ENCODE results near the gene DDX25. TPM values are rescaled to one million over a fixed set of nuclear protein-coding genes. Genes with fewer than 3 reads are reported as not detected.
"Not testable (repeated sequence)": the region's sequence is repeated elsewhere in the genome, so short reads cannot be mapped to it uniquely, and the experiment has no call there.

The DDX25 gene
- polyA plus RNA-seq, 1 donor = 0.59 TPM

- no peak for DNase-seq (ENCODE audit: low read depth)
Observed at GRCh38 chr11:125904678-125905077, 370 bp downstream of the DDX25 start.

GRCh38 chr11:125910226-125910849, 6.0 kb downstream of the DDX25 start:
- DNase-seq (ENCODE audit: low read depth) = no peak

- DNase-seq (ENCODE audit: low read depth) = not testable (repeated sequence)
Observed at GRCh38 chr11:125914601-125915000, 10.3 kb downstream of the DDX25 start.

GRCh38 chr11:125916683-125917347, 12.5 kb downstream of the DDX25 start:
- no peak for DNase-seq (ENCODE audit: low read depth)

- no peak for DNase-seq (ENCODE audit: low read depth)
Observed at GRCh38 chr11:125918140-125918840, 14.0 kb downstream of the DDX25 start.

GRCh38 chr11:125921042-125921441, 16.7 kb downstream of the DDX25 start:
- no peak for DNase-seq (ENCODE audit: low read depth)

- DNase-seq (ENCODE audit: low read depth) = no peak
Observed at GRCh38 chr11:125922156-125922555, 17.8 kb downstream of the DDX25 start.

GRCh38 chr11:125923012-125923579, 18.8 kb downstream of the DDX25 start:
- peak; percentile 60 for DNase-seq (ENCODE audit: low read depth)

- no peak for DNase-seq (ENCODE audit: low read depth)
Observed at GRCh38 chr11:125923633-125924032, 19.3 kb downstream of the DDX25 start.

- DNase-seq (ENCODE audit: low read depth) = no peak
Observed at GRCh38 chr11:125924384-125925007, 20.2 kb downstream of the DDX25 start.

GRCh38 chr11:125925247-125925740, 21.0 kb downstream of the DDX25 start:
- no peak for DNase-seq (ENCODE audit: low read depth)

- no peak for DNase-seq (ENCODE audit: low read depth)
Observed at GRCh38 chr11:125925804-125926203, 21.5 kb downstream of the DDX25 start.

GRCh38 chr11:125926682-125927081, 22.4 kb downstream of the DDX25 start:
- no peak for DNase-seq (ENCODE audit: low read depth)

- DNase-seq (ENCODE audit: low read depth) = no peak
Observed at GRCh38 chr11:125929445-125930075, 25.3 kb downstream of the DDX25 start.

- DNase-seq (ENCODE audit: low read depth) = no peak
Observed at GRCh38 chr11:125930076-125930450, 25.8 kb downstream of the DDX25 start.

- DNase-seq (ENCODE audit: low read depth) = no peak
Observed at GRCh38 chr11:125931116-125931515, 26.8 kb downstream of the DDX25 start.

GRCh38 chr11:125931668-125932067, 27.4 kb downstream of the DDX25 start:
- DNase-seq (ENCODE audit: low read depth) = no peak

- DNase-seq (ENCODE audit: low read depth) = no peak
Observed at GRCh38 chr11:125932301-125932700, 28.0 kb downstream of the DDX25 start.

GRCh38 chr11:125933030-125933813, 28.9 kb downstream of the DDX25 start:
- no peak for DNase-seq (ENCODE audit: low read depth)

- no peak for DNase-seq (ENCODE audit: low read depth)
Observed at GRCh38 chr11:125934473-125934872, 30.2 kb downstream of the DDX25 start.

- no peak for DNase-seq (ENCODE audit: low read depth)
Observed at GRCh38 chr11:125935056-125935455, 30.7 kb downstream of the DDX25 start.

Measured in forelimb muscle (tissue), 1 donor.